Measurements from ENCODE around the gene FMOD. TPM values are rescaled to one million over a fixed set of nuclear protein-coding genes. Genes with fewer than 3 reads are reported as not detected.
A peak's percentile ranks its signal among the peaks of the same experiment; 100 is the strongest.

FMOD gene
- total RNA-seq, 1 experiment from 2014 or later = not detected

- Histone ChIP-seq H3K4me1 (ENCODE audit: insufficient read depth, low read length) (peaks cover 15% of the 10 kb centered on the region), H3K4me2 (ENCODE audit: low read length) (0 out of 2 replicates have a peak overlapping the region, but pooled peaks have one; percentile 97), H3K79me2 (ENCODE audit: low read length) (no peaks in the 10 kb centered on the region), H3K27me3 (ENCODE audit: low read length) (no peaks in the 10 kb centered on the region), H3K9me2 (replicated peaks; ENCODE audit: low read length) (no peaks in the 10 kb centered on the region), H3K9ac (ENCODE audit: low read length) (no peak overlapping the region), H3K4me3 (ENCODE audit: low read length) (no peak overlapping the region), H4K20me1 (ENCODE audit: low read length) (no peaks in the 10 kb centered on the region), H2AFZ (ENCODE audit: low read length) (no peak overlapping the region), H3K27ac (ENCODE audit: low read length) (no peak overlapping the region), H3K9me3 (ENCODE audit: low read length) (no peaks in the 10 kb centered on the region), H3F3A (ENCODE audit: low read length, unreplicated experiment) (no peaks in the 10 kb centered on the region), H3K36me3 (ENCODE audit: low read depth, low read length) (no peaks in the 10 kb centered on the region)
- no TSS peak for BruUV-seq (replicated peaks)
- ChIA-PET CTCF (interaction anchor here (0.7 to 1.2 kb wide), 2 partner anchors 34 to 155 kb away, joined by 5 to 6 read pairs; no protein-coding TSS in a partner anchor), POLR2A (ENCODE audit: unreplicated experiment) (no interaction called here)
- ATAC-seq = no peak
- TF ChIP-seq EZH2 (IDR thresholded peaks at IDR 0.05; ENCODE audit: low read length, unreplicated experiment) = no peak
- no peak for TF ChIP-seq EZH2phosphoT487 (IDR thresholded peaks at IDR 0.05; ENCODE audit: borderline replicate concordance, low read length)
- TF ChIP-seq CTCF (conservative IDR thresholded peaks at IDR 0.05; ENCODE audit: low read depth, low read length) = no peak
- intact Hi-C loops (cut with micrococcal nuclease) = no loop called here
- DNase-seq = no peak
Measured at GRCh38 chr1:203306965-203307541, 43.9 kb downstream of the FMOD start.

- Histone ChIP-seq H3K36me3 (ENCODE audit: low read depth, low read length) (no peaks in the 10 kb centered on the region), H4K20me1 (ENCODE audit: low read length) (no peaks in the 10 kb centered on the region), H2AFZ (ENCODE audit: low read length) (peak overlapping the region; percentile 97), H3K79me2 (ENCODE audit: low read length) (no peaks in the 10 kb centered on the region), H3K4me1 (ENCODE audit: insufficient read depth, low read length) (peaks cover 15% of the 10 kb centered on the region), H3K27ac (ENCODE audit: low read length) (no peak overlapping the region), H3K9me3 (ENCODE audit: low read length) (no peaks in the 10 kb centered on the region), H3K4me2 (ENCODE audit: low read length) (peak overlapping the region; percentile 97), H3K27me3 (ENCODE audit: low read length) (peaks cover 1% of the 10 kb centered on the region; the same call in 1 of the 2 replicates), H3F3A (ENCODE audit: low read length, unreplicated experiment) (no peaks in the 10 kb centered on the region), H3K9me2 (replicated peaks; ENCODE audit: low read length) (no peaks in the 10 kb centered on the region), H3K4me3 (ENCODE audit: low read length) (peak overlapping the region; percentile 85), H3K9ac (ENCODE audit: low read length) (peak overlapping the region; percentile 60; the same call in 1 of the 2 replicates)
- POLR2A ChIA-PET (ENCODE audit: unreplicated experiment) = interaction anchor here (0.5 to 0.6 kb wide), 2 partner anchors 225 to 1475 kb away, joined by 3 read pairs; no protein-coding TSS in a partner anchor
- DNase-seq (peak; percentile 65), ATAC-seq (peak; percentile 39)
- BruUV-seq (replicated peaks) = TSS peak; percentile 54
- TF ChIP-seq EZH2 (IDR thresholded peaks at IDR 0.05; ENCODE audit: low read length, unreplicated experiment) (no peak), CTCF (conservative IDR thresholded peaks at IDR 0.05; ENCODE audit: low read depth, low read length) (no peak; the same call in 1 of the 2 replicates), EZH2phosphoT487 (IDR thresholded peaks at IDR 0.05; ENCODE audit: borderline replicate concordance, low read length) (no peak)
- intact Hi-C loops (cut with micrococcal nuclease) = no loop called here
- CTCF ChIA-PET = interaction anchor here (0.6 to 1.2 kb wide), 5 partner anchors 21 to 155 kb away, joined by 3 to 6 read pairs (median 4); no protein-coding TSS in a partner anchor
Measured at GRCh38 chr1:203306089-203306964, 44.6 kb downstream of the FMOD start.
